ENCODE measurements around the gene CAMK1.

CAMK1 gene

GRCh38 chr3:9806688-9807589 is 37.2 kb upstream of the CAMK1 start:
- Histone ChIP-seq H3K27me3 (ENCODE audit: control insufficient read depth, insufficient read depth, low read length) (peaks cover 14% of the 10 kb centered on the region), H3K9me3 (ENCODE audit: control insufficient read depth, insufficient read depth, low read length) (no peaks in the 10 kb centered on the region), H3K4me3 (ENCODE audit: low read depth, low read length) (no peak overlapping the region), H3K4me1 (ENCODE audit: control insufficient read depth, insufficient read depth, low read length) (peaks cover 8% of the 10 kb centered on the region), H3K9ac (ENCODE audit: low read depth, low read length) (no peak overlapping the region), H3K36me3 (ENCODE audit: control insufficient read depth, insufficient read depth, low read length) (peaks cover 36% of the 10 kb centered on the region)

GRCh38 chr3:9806137-9806536 is 36.4 kb upstream of the CAMK1 start:
- peaks cover 43% of the 10 kb centered on the region for H3K36me3 ChIP-seq (ENCODE audit: control insufficient read depth, insufficient read depth, low read length)
- H3K27me3 ChIP-seq (ENCODE audit: control insufficient read depth, insufficient read depth, low read length), result peaks cover 7% of the 10 kb centered on the region
- peaks cover 8% of the 10 kb centered on the region for H3K4me1 ChIP-seq (ENCODE audit: control insufficient read depth, insufficient read depth, low read length)
- no peaks in the 10 kb centered on the region for H3K9me3 ChIP-seq (ENCODE audit: control insufficient read depth, insufficient read depth, low read length)
- no peak overlapping the region for H3K9ac ChIP-seq (ENCODE audit: low read depth, low read length)
- no peak overlapping the region for H3K4me3 ChIP-seq (ENCODE audit: low read depth, low read length)

- Histone ChIP-seq H3K9ac (ENCODE audit: low read depth, low read length) (no peak overlapping the region), H3K4me3 (ENCODE audit: low read depth, low read length) (no peak overlapping the region), H3K36me3 (ENCODE audit: control insufficient read depth, insufficient read depth, low read length) (peaks cover 52% of the 10 kb centered on the region), H3K27me3 (ENCODE audit: control insufficient read depth, insufficient read depth, low read length) (no peaks in the 10 kb centered on the region), H3K4me1 (ENCODE audit: control insufficient read depth, insufficient read depth, low read length) (peaks cover 4% of the 10 kb centered on the region), H3K9me3 (ENCODE audit: control insufficient read depth, insufficient read depth, low read length) (no peaks in the 10 kb centered on the region)
Measured at GRCh38 chr3:9804996-9805395, 35.2 kb upstream of the CAMK1 start.

GRCh38 chr3:9803494-9803893 is 33.7 kb upstream of the CAMK1 start:
- Histone ChIP-seq H3K9me3 (ENCODE audit: control insufficient read depth, insufficient read depth, low read length) (no peaks in the 10 kb centered on the region), H3K27me3 (ENCODE audit: control insufficient read depth, insufficient read depth, low read length) (no peaks in the 10 kb centered on the region), H3K9ac (ENCODE audit: low read depth, low read length) (no peak overlapping the region), H3K4me3 (ENCODE audit: low read depth, low read length) (no peak overlapping the region), H3K36me3 (ENCODE audit: control insufficient read depth, insufficient read depth, low read length) (peaks cover 58% of the 10 kb centered on the region), H3K4me1 (ENCODE audit: control insufficient read depth, insufficient read depth, low read length) (no peaks in the 10 kb centered on the region)

GRCh38 chr3:9800529-9800928 is 30.8 kb upstream of the CAMK1 start:
- Histone ChIP-seq H3K9ac (ENCODE audit: low read depth, low read length) (no peak overlapping the region), H3K9me3 (ENCODE audit: control insufficient read depth, insufficient read depth, low read length) (no peaks in the 10 kb centered on the region), H3K4me1 (ENCODE audit: control insufficient read depth, insufficient read depth, low read length) (no peaks in the 10 kb centered on the region), H3K36me3 (ENCODE audit: control insufficient read depth, insufficient read depth, low read length) (peaks cover 52% of the 10 kb centered on the region), H3K4me3 (ENCODE audit: low read depth, low read length) (no peak overlapping the region), H3K27me3 (ENCODE audit: control insufficient read depth, insufficient read depth, low read length) (no peaks in the 10 kb centered on the region)

- Histone ChIP-seq H3K4me1 (ENCODE audit: control insufficient read depth, insufficient read depth, low read length) (no peaks in the 10 kb centered on the region), H3K9me3 (ENCODE audit: control insufficient read depth, insufficient read depth, low read length) (no peaks in the 10 kb centered on the region), H3K36me3 (ENCODE audit: control insufficient read depth, insufficient read depth, low read length) (peaks cover 29% of the 10 kb centered on the region), H3K9ac (ENCODE audit: low read depth, low read length) (no peak overlapping the region), H3K27me3 (ENCODE audit: control insufficient read depth, insufficient read depth, low read length) (no peaks in the 10 kb centered on the region), H3K4me3 (ENCODE audit: low read depth, low read length) (no peak overlapping the region)
Measured at GRCh38 chr3:9797196-9797945, 27.6 kb upstream of the CAMK1 start.

- Histone ChIP-seq H3K4me3 (ENCODE audit: low read depth, low read length) (no peak overlapping the region), H3K4me1 (ENCODE audit: control insufficient read depth, insufficient read depth, low read length) (no peaks in the 10 kb centered on the region), H3K9ac (ENCODE audit: low read depth, low read length) (no peak overlapping the region), H3K9me3 (ENCODE audit: control insufficient read depth, insufficient read depth, low read length) (no peaks in the 10 kb centered on the region), H3K27me3 (ENCODE audit: control insufficient read depth, insufficient read depth, low read length) (no peaks in the 10 kb centered on the region), H3K36me3 (ENCODE audit: control insufficient read depth, insufficient read depth, low read length) (peaks cover 18% of the 10 kb centered on the region)
Measured at GRCh38 chr3:9795207-9795606, 25.5 kb upstream of the CAMK1 start.

GRCh38 chr3:9794400-9794799 is 24.7 kb upstream of the CAMK1 start:
- Histone ChIP-seq H3K36me3 (ENCODE audit: control insufficient read depth, insufficient read depth, low read length) (peaks cover 15% of the 10 kb centered on the region), H3K9ac (ENCODE audit: low read depth, low read length) (no peak overlapping the region), H3K27me3 (ENCODE audit: control insufficient read depth, insufficient read depth, low read length) (no peaks in the 10 kb centered on the region), H3K9me3 (ENCODE audit: control insufficient read depth, insufficient read depth, low read length) (no peaks in the 10 kb centered on the region), H3K4me3 (ENCODE audit: low read depth, low read length) (no peak overlapping the region), H3K4me1 (ENCODE audit: control insufficient read depth, insufficient read depth, low read length) (no peaks in the 10 kb centered on the region)

- peak overlapping the region; percentile 100 for H3K9ac ChIP-seq (ENCODE audit: low read depth, low read length)
- no peaks in the 10 kb centered on the region for H3K4me1 ChIP-seq (ENCODE audit: control insufficient read depth, insufficient read depth, low read length)
- no peaks in the 10 kb centered on the region for H3K9me3 ChIP-seq (ENCODE audit: control insufficient read depth, insufficient read depth, low read length)
- H3K36me3 ChIP-seq (ENCODE audit: control insufficient read depth, insufficient read depth, low read length), result peaks cover 18% of the 10 kb centered on the region
- peak overlapping the region; percentile 99 for H3K4me3 ChIP-seq (ENCODE audit: low read depth, low read length)
- H3K27me3 ChIP-seq (ENCODE audit: control insufficient read depth, insufficient read depth, low read length), result no peaks in the 10 kb centered on the region
Measured at GRCh38 chr3:9793161-9793781, 23.5 kb upstream of the CAMK1 start.

GRCh38 chr3:9792405-9793160 is 22.8 kb upstream of the CAMK1 start, which contains the start of the genes ARPC4 and TADA3:
Gene ARPC4, plus strand, starts transcription at chr3:9793082. Its CDS starts 40 bp downstream, at chr3:9793122.
Gene TADA3, minus strand, starts transcription at chr3:9792473. Its CDS starts 1,007 bp downstream, at chr3:9791466.
- H3K27me3 ChIP-seq (ENCODE audit: control insufficient read depth, insufficient read depth, low read length), result no peaks in the 10 kb centered on the region
- H3K36me3 ChIP-seq (ENCODE audit: control insufficient read depth, insufficient read depth, low read length), result peaks cover 16% of the 10 kb centered on the region
- H3K9me3 ChIP-seq (ENCODE audit: control insufficient read depth, insufficient read depth, low read length), result no peaks in the 10 kb centered on the region
- H3K4me1 ChIP-seq (ENCODE audit: control insufficient read depth, insufficient read depth, low read length), result no peaks in the 10 kb centered on the region
- H3K4me3 ChIP-seq (ENCODE audit: low read depth, low read length), result peak within 1 kb of the TSS; percentile 99
- H3K9ac ChIP-seq (ENCODE audit: low read depth, low read length), result peak within 1 kb of the TSS; percentile 100

GRCh38 chr3:9791790-9792404 is 22.1 kb upstream of the CAMK1 start:
- Histone ChIP-seq H3K4me1 (ENCODE audit: control insufficient read depth, insufficient read depth, low read length) (no peaks in the 10 kb centered on the region), H3K4me3 (ENCODE audit: low read depth, low read length) (peak overlapping the region; percentile 99), H3K9me3 (ENCODE audit: control insufficient read depth, insufficient read depth, low read length) (no peaks in the 10 kb centered on the region), H3K9ac (ENCODE audit: low read depth, low read length) (peak overlapping the region; percentile 100), H3K36me3 (ENCODE audit: control insufficient read depth, insufficient read depth, low read length) (peaks cover 20% of the 10 kb centered on the region), H3K27me3 (ENCODE audit: control insufficient read depth, insufficient read depth, low read length) (no peaks in the 10 kb centered on the region)
